Posterior cingulate gyrus (tissue), 11 donors: ENCODE data around the gene IRF3.
"Not testable (repeated sequence)": the region's sequence is repeated elsewhere in the genome, so short reads cannot be mapped to it uniquely, and the experiment has no call there.

ENCODE experiments used
- DNase-seq, 10 donors: peaks; one replicate each; pipeline versions ENCODE4 v3.0.0 to v3.0.0-alpha.2; 2020 to 2021; ENCODE audit warnings: mixed read lengths in 3 of 10
- intact Hi-C: fragments of 100-400 bp; cut with DNase I; formaldehyde crosslinking; loops from one replicate; pipeline ENCODE4 v1.15.1; 2023

The IRF3 gene

DNA sequence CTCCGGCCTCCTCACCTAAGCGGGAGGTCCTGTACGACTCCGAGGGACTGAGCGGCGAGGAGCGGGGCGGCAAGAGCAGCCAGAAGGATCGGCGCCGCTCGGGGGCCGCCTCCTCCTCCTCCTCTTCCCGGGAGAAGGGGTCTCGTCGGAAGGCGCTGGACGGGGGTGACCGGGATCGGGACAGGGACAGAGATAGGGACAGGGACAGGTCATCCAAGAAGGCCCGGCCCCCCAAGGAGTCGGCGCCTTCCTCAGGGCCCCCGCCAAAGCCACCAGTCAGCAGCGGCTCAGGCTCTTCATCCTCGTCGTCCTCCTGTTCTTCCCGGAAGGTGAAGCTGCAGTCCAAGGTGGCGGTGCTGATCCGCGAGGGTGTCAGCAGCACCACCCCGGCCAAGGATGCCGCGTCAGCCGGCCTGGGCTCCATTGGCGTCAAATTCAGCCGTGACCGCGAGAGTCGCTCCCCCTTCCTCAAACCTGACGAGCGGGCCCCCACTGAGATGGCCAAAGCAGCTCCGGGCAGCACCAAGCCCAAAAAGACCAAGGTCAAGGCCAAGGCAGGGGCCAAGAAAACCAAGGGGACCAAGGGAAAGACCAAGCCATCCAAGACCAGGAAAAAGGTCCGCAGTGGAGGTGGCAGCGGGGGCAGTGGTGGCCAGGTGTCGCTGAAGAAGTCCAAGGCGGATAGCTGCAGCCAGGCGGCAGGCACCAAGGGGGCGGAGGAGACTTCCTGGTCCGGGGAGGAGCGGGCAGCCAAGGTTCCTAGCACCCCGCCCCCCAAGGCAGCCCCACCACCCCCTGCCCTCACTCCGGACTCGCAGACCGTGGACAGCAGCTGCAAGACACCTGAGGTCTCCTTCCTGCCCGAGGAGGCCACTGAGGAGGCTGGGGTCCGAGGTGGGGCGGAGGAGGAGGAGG is 12.8 kb downstream of the IRF3 start:
- intact Hi-C loops = no loop called here
- no peak for DNase-seq

GRCh38 chr19:49651820-49652550 is 13.7 kb downstream of the IRF3 start:
- intact Hi-C loops = no loop called here
- DNase-seq = no peak

- DNase-seq = no peak
- intact Hi-C loops = no loop called here
Observed at GRCh38 chr19:49651029-49651819, 14.4 kb downstream of the IRF3 start.

DNA sequence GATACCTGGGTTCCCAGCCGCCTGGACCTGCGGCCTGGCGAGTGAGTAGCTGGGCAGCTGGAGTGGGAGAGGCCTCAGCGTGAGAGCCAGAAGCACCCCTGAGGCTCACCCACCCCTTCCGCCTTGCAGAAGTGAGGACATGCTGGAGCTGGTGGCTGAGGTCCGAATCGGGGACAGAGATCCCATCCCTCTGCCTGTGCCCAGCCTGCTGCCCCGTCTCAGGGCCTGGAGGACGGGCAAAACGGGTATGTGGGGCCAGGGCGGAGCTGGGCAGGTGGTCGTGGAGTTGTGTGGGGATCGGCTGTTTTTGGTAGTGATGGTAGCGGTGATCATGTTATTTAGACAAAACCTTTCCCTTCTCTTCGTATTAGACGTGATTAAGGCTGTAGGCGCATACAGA is 19.1 kb downstream of the IRF3 start:
- intact Hi-C loops = no loop called here
- no peak for DNase-seq

GRCh38 chr19:49645995-49646394 is 19.7 kb downstream of the IRF3 start:
- intact Hi-C loops = no loop called here
- DNase-seq = no peak

DNA sequence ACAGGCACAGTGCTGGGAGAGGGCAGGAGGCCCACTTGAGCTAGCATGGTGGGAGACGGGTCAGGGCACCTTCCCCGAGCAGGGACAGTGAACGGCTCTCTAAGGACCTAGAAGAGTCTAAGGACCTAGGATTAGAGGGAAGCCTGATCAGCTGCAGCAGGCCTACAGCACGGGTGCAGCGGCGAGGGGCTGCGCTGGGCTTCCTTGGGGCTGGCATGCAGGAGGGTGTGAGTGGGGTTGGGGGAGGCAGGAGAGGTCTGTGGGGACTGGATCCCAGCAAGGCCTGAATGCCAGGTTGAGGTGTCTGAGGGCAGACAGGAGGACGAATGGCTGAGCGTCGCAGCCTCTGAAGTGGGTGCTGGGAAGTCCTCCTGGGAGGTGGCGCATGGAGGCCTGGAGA is 20.1 kb downstream of the IRF3 start:
- intact Hi-C loops = no loop called here
- DNase-seq = no peak

DNA sequence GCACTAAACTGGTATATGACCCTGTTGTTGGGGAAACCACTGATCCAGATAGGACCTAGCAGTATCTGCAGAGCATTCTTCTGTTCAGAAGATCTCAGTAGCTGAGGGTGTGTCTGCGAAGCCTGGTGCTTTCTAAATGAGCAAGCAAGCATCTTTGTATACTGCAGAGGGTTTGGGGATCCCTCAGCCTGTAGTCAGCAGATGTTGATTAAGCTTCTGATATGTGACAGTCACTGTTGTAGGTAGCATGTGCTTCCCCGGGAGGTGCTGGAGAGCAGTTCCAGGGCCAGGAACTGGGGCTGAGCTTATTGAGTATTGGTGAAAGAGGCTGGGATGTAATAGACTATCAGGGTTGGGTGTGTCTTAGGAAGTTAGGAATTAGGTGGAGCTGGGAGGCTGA is 22.2 kb downstream of the IRF3 start:
- DNase-seq = no peak
- intact Hi-C loops = loop anchor here (2.0 to 5.0 kb wide), 2 partner anchors 21 to 34 kb away; partner anchors contain the start of genes BCL2L12, IRF3 and PRMT1

DNA sequence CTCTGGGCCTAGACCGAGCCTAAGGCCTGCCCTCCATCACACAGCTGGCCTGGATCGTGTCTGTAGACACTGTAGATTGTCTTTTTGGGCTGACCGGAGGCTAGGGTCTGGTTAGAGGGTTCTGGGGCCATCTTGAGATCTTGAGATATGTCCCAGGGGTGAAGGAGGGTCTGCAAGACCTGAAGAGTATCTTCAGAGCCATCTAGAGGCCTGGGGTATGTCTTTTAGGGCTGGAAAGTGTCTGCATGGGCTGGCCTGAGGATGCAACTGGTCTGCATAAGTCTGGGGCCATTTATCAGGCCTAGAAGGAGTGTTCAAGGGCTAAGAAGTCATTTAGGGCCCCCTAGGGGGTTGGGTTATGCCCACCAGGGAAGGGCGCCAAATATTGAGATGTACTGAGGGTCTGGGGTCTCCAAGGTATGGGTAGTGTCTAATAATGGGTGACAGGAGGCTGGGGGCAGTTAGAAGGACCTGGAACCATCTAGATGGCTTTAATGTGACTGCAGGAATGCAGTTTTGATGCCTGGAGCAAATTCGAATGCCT is 23.1 kb downstream of the IRF3 start:
- intact Hi-C loops = loop anchor here (2.0 to 5.0 kb wide), 2 partner anchors 22 to 35 kb away; partner anchors contain the start of genes BCL2L12, IRF3 and PRMT1
- DNase-seq = no peak

DNA sequence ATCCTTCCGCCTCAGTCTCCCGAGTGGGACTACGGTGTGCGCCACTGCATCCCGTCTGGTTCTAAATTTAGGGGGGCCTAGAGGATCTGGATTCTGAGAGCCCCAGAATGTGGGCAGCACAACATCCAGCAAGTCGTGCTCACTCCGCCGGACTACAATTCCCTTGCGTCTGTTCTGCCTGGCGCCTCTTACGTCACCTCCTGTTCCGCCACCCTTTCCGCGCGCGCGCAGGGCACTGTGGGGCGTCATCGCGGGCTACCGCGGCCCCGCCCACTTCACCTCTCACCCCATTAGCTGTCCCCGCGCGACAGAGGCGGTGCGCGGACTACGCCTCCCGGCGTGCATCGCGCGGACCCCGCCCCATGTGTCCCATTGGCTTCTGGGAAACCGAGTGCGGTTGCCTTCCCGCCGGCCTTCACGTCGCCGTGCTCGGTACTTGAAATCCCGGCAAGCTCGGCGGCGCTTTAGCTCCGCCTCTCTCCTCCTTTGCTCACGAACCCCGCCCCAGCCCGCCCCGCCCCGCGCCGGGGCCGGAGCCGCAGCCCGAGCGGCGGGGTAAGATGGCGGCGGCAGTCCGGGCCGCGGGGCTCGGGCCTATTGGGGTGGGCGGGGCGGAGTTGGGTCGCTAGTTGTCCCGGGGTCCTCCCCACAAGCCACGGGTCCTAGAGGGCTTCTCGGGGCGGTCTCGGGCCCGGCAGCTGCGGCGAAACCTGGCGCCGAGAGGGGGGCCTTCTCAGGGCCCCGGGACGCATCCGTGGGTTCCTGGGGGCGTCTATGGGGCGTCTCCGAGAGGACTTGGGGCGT is 23.8 kb downstream of the IRF3 start, which contains the start of gene SCAF1:
SCAF1 (plus strand) TSS at position 522 of the 804 bp plus-strand sequence. CDS start 2,818 bp downstream, outside the sequence.
- intact Hi-C loops = loop anchor here (2.0 to 5.0 kb wide), 3 partner anchors 23 to 49 kb away; partner anchors contain the start of genes BCL2L12, IRF3 and PRMT1
- DNase-seq = peak; percentile 98 to 100 (median 99)

DNA sequence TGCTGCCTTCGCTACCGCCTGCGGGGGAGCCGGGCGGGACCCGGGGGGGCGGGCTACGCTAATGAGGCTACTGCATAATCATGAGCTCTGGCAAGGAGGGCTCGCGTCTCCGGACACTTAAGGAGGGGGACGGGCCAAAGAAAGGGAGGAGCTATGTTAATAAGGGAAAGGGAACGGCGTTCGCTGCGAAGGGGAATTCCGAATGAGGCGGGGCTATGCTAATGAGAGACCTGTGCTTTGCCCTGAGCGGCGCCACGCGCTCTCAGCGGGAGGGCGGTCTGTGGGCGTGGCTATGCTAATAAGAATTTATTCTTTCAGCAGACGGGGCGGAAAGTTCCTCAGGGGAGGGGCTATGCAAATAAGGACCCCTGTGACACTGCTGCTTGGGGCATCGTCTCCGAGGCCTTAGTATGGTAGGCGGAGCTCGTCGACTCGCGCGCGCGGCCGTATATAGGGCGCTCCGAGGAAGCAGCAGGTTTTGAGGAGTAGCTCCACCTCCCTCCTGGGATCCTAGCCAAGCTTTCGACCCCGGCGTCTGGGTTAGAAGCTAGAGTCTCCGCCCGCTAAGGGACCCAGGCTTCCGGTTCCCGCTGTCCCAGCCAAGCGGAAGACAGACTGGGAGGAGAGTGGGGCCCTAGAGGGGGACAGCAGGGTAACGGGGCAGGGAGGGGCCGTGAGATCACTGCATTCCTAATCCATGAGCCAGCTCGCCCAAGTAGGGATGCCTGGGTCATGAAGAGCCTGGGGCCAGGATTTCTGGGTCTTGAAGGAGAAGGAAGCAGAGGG is 25.4 kb downstream of the IRF3 start, which contains the start of gene RRAS:
RRAS (minus strand) TSS at position 31 of the 786 bp plus-strand sequence. CDS start 45 bp downstream, outside the sequence.
- DNase-seq = peak; percentile 95 to 100 (median 99)
- intact Hi-C loops = loop anchor here (2.0 to 5.0 kb wide), 2 partner anchors 37 to 48 kb away; partner anchors contain the start of gene PRMT1

- DNase-seq = no peak
- intact Hi-C loops = loop anchor here (2.0 to 5.0 kb wide), 2 partner anchors 38 to 47 kb away; partner anchors contain the start of gene PRMT1
Observed at GRCh38 chr19:49639401-49640112, 26.1 kb downstream of the IRF3 start.

- intact Hi-C loops = no loop called here
- DNase-seq = no peak
Observed at GRCh38 chr19:49637821-49638738, 27.6 kb downstream of the IRF3 start.

GRCh38 chr19:49636233-49636932 is 29.3 kb downstream of the IRF3 start:
- intact Hi-C loops = no loop called here
- DNase-seq = no peak

- intact Hi-C loops = no loop called here
- DNase-seq = no peak
Observed at GRCh38 chr19:49635530-49636232, 30.0 kb downstream of the IRF3 start.

DNA sequence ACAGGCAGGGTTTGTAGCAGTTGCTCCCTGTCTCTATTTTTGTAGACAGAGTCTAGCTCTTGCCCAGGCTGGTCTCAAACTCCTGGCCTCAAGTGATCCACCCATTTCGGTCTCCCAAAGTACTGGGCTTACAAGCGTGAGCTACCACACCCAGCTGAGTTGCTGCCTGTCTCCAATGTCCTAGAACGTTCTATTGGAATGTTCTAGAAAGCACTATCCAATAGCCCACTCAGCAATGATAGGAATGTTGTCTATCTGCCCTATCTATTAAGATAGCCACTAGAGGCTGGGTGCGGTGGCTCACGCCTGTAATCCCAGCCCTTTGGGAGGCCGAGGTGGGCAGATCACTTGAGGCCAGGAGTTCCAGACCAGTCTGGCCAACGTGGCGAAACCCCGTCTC is 32.4 kb downstream of the IRF3 start:
- intact Hi-C loops, DNase-seq: not testable (repeated sequence)
